GM18873 (cell line): ENCODE measurements around the gene ZNF536.
"Not testable (repeated sequence)": the region's sequence is repeated elsewhere in the genome, so short reads cannot be mapped to it uniquely, and the experiment has no call there.

Source experiments
- ATAC-seq: cut with Tn5 transposase; IDR thresholded peaks from one replicate; pipeline ENCODE4 v1.9.1; 2021; ENCODE audit warnings: mild to moderate bottlenecking, moderate library complexity, moderate number of reproducible peaks; ENCODE audit not compliant: unreplicated experiment, low FRiP score

Gene ZNF536

GRCh38 chr19:30340771-30341561 is 31.2 kb upstream of the ZNF536 start:
- no peak for ATAC-seq

- ATAC-seq, result no peak
These were observed 30.5 kb upstream of the ZNF536 start for GRCh38 chr19:30341611-30342201.

GRCh38 chr19:30342901-30343300 is 29.3 kb upstream of the ZNF536 start:
- ATAC-seq, result no peak

- ATAC-seq, result no peak
These were observed 27.4 kb upstream of the ZNF536 start for GRCh38 chr19:30344446-30345425.

GRCh38 chr19:30345686-30346085 is 26.5 kb upstream of the ZNF536 start:
- no peak for ATAC-seq

- not testable (repeated sequence) for ATAC-seq
These were observed 25.7 kb upstream of the ZNF536 start for GRCh38 chr19:30346468-30346867.

- no peak for ATAC-seq
These were observed 23.0 kb upstream of the ZNF536 start for GRCh38 chr19:30349131-30349730.

GRCh38 chr19:30350692-30351663 is 21.2 kb upstream of the ZNF536 start:
- no peak for ATAC-seq

- ATAC-seq, result no peak
These were observed 20.4 kb upstream of the ZNF536 start for GRCh38 chr19:30351774-30352173.

- ATAC-seq, result no peak
These were observed 18.7 kb upstream of the ZNF536 start for GRCh38 chr19:30353394-30353945.

GRCh38 chr19:30355586-30355985 is 16.6 kb upstream of the ZNF536 start:
- ATAC-seq, result no peak

GRCh38 chr19:30356951-30357579 is 15.1 kb upstream of the ZNF536 start:
- no peak for ATAC-seq

- no peak for ATAC-seq
These were observed 14.6 kb upstream of the ZNF536 start for GRCh38 chr19:30357580-30357954.

GRCh38 chr19:30358319-30358718 is 13.9 kb upstream of the ZNF536 start:
- ATAC-seq, result no peak

GRCh38 chr19:30358821-30359580 is 13.2 kb upstream of the ZNF536 start:
- ATAC-seq, result no peak

GRCh38 chr19:30359936-30360335 is 12.2 kb upstream of the ZNF536 start:
- no peak for ATAC-seq

GRCh38 chr19:30360376-30361106 is 11.6 kb upstream of the ZNF536 start:
- no peak for ATAC-seq
